ENCODE results near the gene SLC38A1.
A peak's percentile ranks its signal among the peaks of the same experiment; 100 is the strongest.

The SLC38A1 gene

DNA sequence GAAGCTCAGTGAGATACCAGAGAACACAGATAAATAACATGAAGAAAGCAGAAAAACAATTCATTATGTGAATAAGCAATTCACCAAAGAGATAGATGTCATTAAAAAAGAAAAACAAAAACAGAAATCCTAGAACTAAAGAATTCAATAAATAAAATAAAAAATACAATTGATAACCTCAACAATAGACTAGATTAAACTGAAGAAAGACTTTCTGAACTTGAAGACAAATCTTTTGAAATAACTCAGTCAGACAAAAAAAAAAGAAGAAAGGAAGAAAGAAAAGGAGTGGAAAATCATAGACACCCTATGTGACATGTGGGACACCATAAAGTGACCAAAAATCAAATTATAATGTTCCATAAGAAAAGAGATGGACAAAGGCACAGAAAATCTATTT, 14.0 kb upstream of the SLC38A1 start:
- H3K27ac ChIP-seq = no peak overlapping the region
- no peaks in the 10 kb centered on the region for H3K27me3 ChIP-seq (ENCODE audit: control insufficient read depth, insufficient read depth, low read length)
- no peak overlapping the region for H3K9ac ChIP-seq
- H3K36me3 ChIP-seq (ENCODE audit: control insufficient read depth, insufficient read depth, low read length) = no peaks in the 10 kb centered on the region
- no peak overlapping the region for H2AFZ ChIP-seq
- H3K79me2 ChIP-seq = no peaks in the 10 kb centered on the region
- no peaks in the 10 kb centered on the region for H3K9me3 ChIP-seq (ENCODE audit: control insufficient read depth, low read length)
- TF ChIP-seq, protein P1, sequence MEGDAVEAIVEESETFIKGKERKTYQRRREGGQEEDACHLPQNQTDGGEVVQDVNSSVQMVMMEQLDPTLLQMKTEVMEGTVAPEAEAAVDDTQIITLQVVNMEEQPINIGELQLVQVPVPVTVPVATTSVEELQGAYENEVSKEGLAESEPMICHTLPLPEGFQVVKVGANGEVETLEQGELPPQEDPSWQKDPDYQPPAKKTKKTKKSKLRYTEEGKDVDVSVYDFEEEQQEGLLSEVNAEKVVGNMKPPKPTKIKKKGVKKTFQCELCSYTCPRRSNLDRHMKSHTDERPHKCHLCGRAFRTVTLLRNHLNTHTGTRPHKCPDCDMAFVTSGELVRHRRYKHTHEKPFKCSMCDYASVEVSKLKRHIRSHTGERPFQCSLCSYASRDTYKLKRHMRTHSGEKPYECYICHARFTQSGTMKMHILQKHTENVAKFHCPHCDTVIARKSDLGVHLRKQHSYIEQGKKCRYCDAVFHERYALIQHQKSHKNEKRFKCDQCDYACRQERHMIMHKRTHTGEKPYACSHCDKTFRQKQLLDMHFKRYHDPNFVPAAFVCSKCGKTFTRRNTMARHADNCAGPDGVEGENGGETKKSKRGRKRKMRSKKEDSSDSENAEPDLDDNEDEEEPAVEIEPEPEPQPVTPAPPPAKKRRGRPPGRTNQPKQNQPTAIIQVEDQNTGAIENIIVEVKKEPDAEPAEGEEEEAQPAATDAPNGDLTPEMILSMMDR (IDR thresholded peaks at IDR 0.05) = no peak
- H3K4me3 ChIP-seq (ENCODE audit: low read depth, low read length) = no peak overlapping the region
- H3K4me2 ChIP-seq (ENCODE audit: low read length) = no peak overlapping the region
- no peaks in the 10 kb centered on the region for H3K4me1 ChIP-seq

DNA sequence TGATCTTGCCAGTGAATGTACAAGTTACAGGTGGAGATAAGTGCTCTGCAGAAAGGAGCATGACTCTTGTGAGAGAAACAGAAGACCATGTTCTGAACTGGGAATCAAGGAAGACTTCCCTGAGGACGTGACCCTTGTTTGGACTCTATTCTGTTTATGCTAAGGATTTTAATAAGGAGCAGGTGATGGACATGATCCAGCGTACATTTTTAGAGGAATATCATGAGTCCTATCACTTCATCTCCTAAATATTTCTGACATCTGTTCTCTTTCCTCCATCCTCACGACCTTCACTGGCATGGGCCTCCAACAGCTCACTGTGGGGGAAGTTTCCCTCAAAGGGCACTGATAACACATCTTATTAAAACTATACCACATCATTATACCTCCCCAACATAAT, 7.9 kb upstream of the SLC38A1 start:
- no peak overlapping the region for H3K4me3 ChIP-seq (ENCODE audit: low read depth, low read length)
- no peak overlapping the region for H2AFZ ChIP-seq
- H3K79me2 ChIP-seq = no peaks in the 10 kb centered on the region
- H3K9me3 ChIP-seq (ENCODE audit: control insufficient read depth, low read length) = no peaks in the 10 kb centered on the region
- H3K4me2 ChIP-seq (ENCODE audit: low read length) = no peak overlapping the region
- no peaks in the 10 kb centered on the region for H3K36me3 ChIP-seq (ENCODE audit: control insufficient read depth, insufficient read depth, low read length)
- TF ChIP-seq, protein P1 (IDR thresholded peaks at IDR 0.05) = no peak
- H3K27ac ChIP-seq = no peak overlapping the region
- no peaks in the 10 kb centered on the region for H3K27me3 ChIP-seq (ENCODE audit: control insufficient read depth, insufficient read depth, low read length)
- H3K9ac ChIP-seq = no peak overlapping the region
- H3K4me1 ChIP-seq = no peaks in the 10 kb centered on the region

DNA sequence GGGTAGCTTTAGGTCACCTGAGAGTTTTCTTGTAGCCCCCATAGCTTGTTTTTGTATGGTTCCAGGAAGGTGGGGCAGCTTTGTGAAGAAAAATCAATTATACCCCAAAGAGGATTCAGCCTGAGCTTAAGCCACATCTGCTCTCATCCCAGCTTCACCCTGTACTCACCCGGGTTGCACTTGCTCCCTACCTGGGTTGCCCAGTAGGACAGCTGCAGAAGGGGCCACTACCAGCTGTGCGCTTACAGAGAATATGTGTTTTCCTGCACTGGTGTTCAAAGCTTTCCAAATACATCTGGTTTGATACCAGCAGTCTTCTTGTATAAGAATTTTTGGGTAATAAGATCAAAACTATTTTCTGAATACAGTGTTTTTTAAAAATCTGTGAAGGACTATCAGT, 3.0 kb upstream of the SLC38A1 start:
- Histone ChIP-seq H3K27ac (no peak overlapping the region), H2AFZ (no peak overlapping the region), H3K27me3 (ENCODE audit: control insufficient read depth, insufficient read depth, low read length) (no peaks in the 10 kb centered on the region), H3K4me3 (ENCODE audit: low read depth, low read length) (no peak overlapping the region), H3K79me2 (no peaks in the 10 kb centered on the region), H3K9me3 (ENCODE audit: control insufficient read depth, low read length) (no peaks in the 10 kb centered on the region), H3K4me2 (ENCODE audit: low read length) (no peak overlapping the region), H3K9ac (no peak overlapping the region), H3K4me1 (no peaks in the 10 kb centered on the region), H3K36me3 (ENCODE audit: control insufficient read depth, insufficient read depth, low read length) (no peaks in the 10 kb centered on the region)
- TF ChIP-seq, protein P1 (IDR thresholded peaks at IDR 0.05) = no peak

DNA sequence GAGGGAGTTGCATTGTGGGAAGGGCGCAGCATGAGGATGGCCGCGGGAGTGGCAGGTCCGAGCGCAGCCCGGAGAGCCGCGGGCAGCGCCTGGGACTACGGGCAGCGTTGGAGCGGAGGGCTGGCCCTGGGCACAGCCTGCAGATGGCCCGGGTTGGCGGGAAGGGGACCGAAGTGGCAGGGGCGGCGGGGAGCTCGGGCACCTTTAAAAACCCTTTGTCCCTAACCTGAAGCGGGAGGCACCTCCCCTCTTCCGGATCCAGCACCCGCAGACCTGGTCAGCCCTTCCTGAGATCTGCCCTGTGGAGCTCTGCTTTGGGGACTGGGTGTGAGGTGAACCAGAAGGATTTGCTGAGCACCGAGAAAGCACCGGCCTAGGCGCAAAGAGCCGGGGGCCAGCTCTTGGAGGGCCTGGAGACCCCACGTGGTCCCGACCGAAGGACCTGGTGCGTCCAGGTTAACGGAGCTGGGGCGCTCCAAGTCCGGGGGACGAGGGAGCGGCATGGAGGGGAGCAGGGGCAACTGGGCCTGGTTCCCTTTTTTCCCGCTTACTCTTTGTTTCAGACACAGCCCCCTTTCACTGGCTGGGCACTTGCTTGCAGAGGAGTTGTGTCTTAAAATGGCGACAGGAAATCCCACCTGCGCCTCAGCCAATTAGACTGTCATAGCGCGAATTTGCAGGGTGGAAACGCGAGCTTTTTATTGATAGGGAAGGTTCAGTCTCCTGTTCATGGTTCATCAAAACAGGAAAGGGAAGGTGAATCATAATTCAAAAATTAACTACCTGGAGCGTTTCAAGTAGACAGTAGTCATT, 792 bp upstream of the SLC38A1 start:
- H2AFZ ChIP-seq = peak overlapping the region; percentile 97
- H3K4me3 ChIP-seq (ENCODE audit: low read depth, low read length) = peak overlapping the region; percentile 76
- no peaks in the 10 kb centered on the region for H3K36me3 ChIP-seq (ENCODE audit: control insufficient read depth, insufficient read depth, low read length)
- H3K27ac ChIP-seq = peak overlapping the region; percentile 96
- TF ChIP-seq, protein P1 (IDR thresholded peaks at IDR 0.05) = no peak
- peak overlapping the region; percentile 82 for H3K9ac ChIP-seq
- H3K4me1 ChIP-seq = peaks cover 11% of the 10 kb centered on the region
- no peaks in the 10 kb centered on the region for H3K27me3 ChIP-seq (ENCODE audit: control insufficient read depth, insufficient read depth, low read length)
- H3K79me2 ChIP-seq = peaks cover 19% of the 10 kb centered on the region
- H3K4me2 ChIP-seq (ENCODE audit: low read length) = peak overlapping the region; percentile 89
- H3K9me3 ChIP-seq (ENCODE audit: control insufficient read depth, low read length) = no peaks in the 10 kb centered on the region

Measured in parathyroid adenoma (tissue), 2 donors.